Suprapubic skin (tissue), 4 donors: ENCODE data around the gene SYNDIG1.

Experiments used
- POLR2A ChIP-seq, 2 donors: fragments of 450-650 bp; IDR thresholded peaks; one replicate each; pipeline ENCODE4 v1.6.1; 2017; ENCODE audit warnings: antibody characterized with exemption in 2 of 2, mild to moderate bottlenecking in 2 of 2, moderate library complexity in 2 of 2
- POLR2AphosphoS5 ChIP-seq, 3 donors: sonication (generic); formaldehyde crosslinking; IDR thresholded peaks; one replicate each; pipeline ENCODE4 v1.6.1; 2017; ENCODE audit warnings: antibody characterized with exemption in 3 of 3
- TF ChIP-seq, protein P1 (sequence below), 2 donors: fragments of 200-600 bp in 1 of 2; fragments of 450-650 bp in 1 of 2; sonication (generic) in 1 of 2; IDR thresholded peaks; one replicate each; pipeline ENCODE4 v1.5.1; 2016 to 2019; ENCODE audit warnings: antibody characterized with exemption in 2 of 2, mild to moderate bottlenecking in 1 of 2, moderate library complexity in 1 of 2

DNA sequence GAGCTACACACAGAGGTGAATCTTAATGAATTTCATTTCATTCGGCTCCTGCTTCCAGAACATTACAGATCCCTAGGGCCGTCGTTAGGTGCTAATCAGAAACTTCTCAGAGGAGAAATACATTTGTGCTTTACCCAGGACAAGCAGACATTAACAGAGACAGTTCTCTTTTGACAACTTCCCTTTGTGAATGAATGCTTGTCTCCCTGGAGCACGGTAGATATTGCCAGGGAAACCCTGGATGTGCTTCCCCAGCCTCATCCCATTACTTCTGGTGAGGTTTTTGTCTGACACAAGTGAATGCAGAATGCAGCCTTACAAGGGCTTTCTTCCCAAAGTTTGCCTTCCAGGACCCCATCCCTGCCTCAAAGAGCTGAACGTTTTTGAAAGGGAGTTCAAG, 105.4 kb downstream of the SYNDIG1 start:
- no peak for TF ChIP-seq POLR2AphosphoS5 (IDR thresholded peaks at IDR 0.05)
- no peak for TF ChIP-seq POLR2A (IDR thresholded peaks at IDR 0.05)
- TF ChIP-seq, protein P1, sequence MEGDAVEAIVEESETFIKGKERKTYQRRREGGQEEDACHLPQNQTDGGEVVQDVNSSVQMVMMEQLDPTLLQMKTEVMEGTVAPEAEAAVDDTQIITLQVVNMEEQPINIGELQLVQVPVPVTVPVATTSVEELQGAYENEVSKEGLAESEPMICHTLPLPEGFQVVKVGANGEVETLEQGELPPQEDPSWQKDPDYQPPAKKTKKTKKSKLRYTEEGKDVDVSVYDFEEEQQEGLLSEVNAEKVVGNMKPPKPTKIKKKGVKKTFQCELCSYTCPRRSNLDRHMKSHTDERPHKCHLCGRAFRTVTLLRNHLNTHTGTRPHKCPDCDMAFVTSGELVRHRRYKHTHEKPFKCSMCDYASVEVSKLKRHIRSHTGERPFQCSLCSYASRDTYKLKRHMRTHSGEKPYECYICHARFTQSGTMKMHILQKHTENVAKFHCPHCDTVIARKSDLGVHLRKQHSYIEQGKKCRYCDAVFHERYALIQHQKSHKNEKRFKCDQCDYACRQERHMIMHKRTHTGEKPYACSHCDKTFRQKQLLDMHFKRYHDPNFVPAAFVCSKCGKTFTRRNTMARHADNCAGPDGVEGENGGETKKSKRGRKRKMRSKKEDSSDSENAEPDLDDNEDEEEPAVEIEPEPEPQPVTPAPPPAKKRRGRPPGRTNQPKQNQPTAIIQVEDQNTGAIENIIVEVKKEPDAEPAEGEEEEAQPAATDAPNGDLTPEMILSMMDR (IDR thresholded peaks at IDR 0.05): no peak
